ENCODE measurements around the gene FAM120C. TPM values are rescaled to one million over a fixed set of nuclear protein-coding genes. Genes with fewer than 3 reads are reported as not detected.

The FAM120C gene
- total RNA-seq, 2 donors from 2014 or later, result 3.6 to 4.4 TPM

GRCh38 chrX:54134269-54134668 lies 48.8 kb downstream of the FAM120C start:
- H3K27ac ChIP-seq, result no peak overlapping the region
- TF ChIP-seq, protein P1, sequence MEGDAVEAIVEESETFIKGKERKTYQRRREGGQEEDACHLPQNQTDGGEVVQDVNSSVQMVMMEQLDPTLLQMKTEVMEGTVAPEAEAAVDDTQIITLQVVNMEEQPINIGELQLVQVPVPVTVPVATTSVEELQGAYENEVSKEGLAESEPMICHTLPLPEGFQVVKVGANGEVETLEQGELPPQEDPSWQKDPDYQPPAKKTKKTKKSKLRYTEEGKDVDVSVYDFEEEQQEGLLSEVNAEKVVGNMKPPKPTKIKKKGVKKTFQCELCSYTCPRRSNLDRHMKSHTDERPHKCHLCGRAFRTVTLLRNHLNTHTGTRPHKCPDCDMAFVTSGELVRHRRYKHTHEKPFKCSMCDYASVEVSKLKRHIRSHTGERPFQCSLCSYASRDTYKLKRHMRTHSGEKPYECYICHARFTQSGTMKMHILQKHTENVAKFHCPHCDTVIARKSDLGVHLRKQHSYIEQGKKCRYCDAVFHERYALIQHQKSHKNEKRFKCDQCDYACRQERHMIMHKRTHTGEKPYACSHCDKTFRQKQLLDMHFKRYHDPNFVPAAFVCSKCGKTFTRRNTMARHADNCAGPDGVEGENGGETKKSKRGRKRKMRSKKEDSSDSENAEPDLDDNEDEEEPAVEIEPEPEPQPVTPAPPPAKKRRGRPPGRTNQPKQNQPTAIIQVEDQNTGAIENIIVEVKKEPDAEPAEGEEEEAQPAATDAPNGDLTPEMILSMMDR (IDR thresholded peaks at IDR 0.05), result no peak
- intact Hi-C loops (cut with DNase I), result no loop called here
- H3K4me3 ChIP-seq, result no peak overlapping the region
- no peak for DNase-seq
- no peak overlapping the region for H3K9ac ChIP-seq (ENCODE audit: low read depth in 2 of 2, low read length in 2 of 2)
- no peaks in the 10 kb centered on the region for H3K9me3 ChIP-seq
- H3K4me1 ChIP-seq, result no peaks in the 10 kb centered on the region
- no peaks in the 10 kb centered on the region for H3K27me3 ChIP-seq
- H3K36me3 ChIP-seq, result no peaks in the 10 kb centered on the region

DNA sequence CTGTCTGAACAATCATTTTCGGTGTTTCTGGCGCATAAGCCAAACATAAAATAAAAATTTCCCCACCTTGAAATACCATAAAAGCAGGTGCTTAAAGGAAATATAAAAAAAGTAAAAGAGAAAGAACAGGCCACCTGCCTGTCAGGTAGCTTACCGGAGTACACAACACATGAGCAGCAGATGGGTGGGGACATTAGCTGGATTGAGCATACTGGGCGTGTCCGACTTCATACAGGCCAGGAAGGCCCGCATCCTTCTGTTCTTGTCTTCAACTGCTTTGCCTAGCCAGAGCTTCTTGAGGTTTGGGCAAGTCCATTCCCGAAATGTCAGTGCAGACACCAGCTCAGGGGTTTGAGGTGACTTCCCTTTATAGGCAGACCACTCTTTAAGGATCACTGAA lies 66.7 kb downstream of the FAM120C start:
- DNase-seq, result no peak
- H3K27me3 ChIP-seq, result no peaks in the 10 kb centered on the region

GRCh38 chrX:54093571-54093970 lies 89.5 kb downstream of the FAM120C start:
- Histone ChIP-seq H3K36me3 (no peaks in the 10 kb centered on the region), H3K9me3 (no peaks in the 10 kb centered on the region), H3K27ac (no peak overlapping the region), H3K4me3 (no peak overlapping the region), H3K4me1 (no peaks in the 10 kb centered on the region), H3K27me3 (no peaks in the 10 kb centered on the region), H3K9ac (ENCODE audit: low read depth in 2 of 2, low read length in 2 of 2) (no peak overlapping the region)
- TF ChIP-seq, protein P1 (IDR thresholded peaks at IDR 0.05), result no peak
- no peak for DNase-seq
- intact Hi-C loops (cut with DNase I), result no loop called here

More for the DNA sequence above, 66.7 kb downstream of the FAM120C start:
- Histone ChIP-seq H3K27ac (no peak overlapping the region), H3K9ac (ENCODE audit: low read depth in 2 of 2, low read length in 2 of 2) (no peak overlapping the region), H3K4me1 (no peaks in the 10 kb centered on the region), H3K4me3 (no peak overlapping the region), H3K36me3 (no peaks in the 10 kb centered on the region), H3K9me3 (no peaks in the 10 kb centered on the region)
- intact Hi-C loops (cut with DNase I), result no loop called here
- TF ChIP-seq, protein P1 (IDR thresholded peaks at IDR 0.05), result no peak

DNA sequence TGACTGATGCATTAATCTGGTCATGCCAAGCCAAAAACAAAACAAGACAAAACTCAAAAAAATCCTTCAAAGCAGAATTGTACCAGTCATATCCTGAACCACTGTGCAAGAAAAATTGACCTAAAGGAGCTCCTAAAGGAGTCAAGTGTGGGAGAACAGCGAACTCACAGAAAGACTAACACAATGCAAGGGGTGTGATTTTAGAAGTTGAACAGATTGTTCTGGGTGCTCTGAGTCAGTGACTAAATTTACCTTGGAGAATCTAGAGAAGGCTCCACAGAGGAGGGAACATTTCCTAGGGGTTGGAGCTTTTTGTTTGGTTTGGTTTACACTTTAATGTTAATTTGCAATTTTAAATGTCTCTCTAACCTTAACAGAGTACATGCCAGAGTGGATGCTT lies 89.9 kb downstream of the FAM120C start:
- Histone ChIP-seq H3K9ac (ENCODE audit: low read depth in 2 of 2, low read length in 2 of 2) (no peak overlapping the region), H3K27ac (no peak overlapping the region), H3K4me3 (no peak overlapping the region), H3K36me3 (no peaks in the 10 kb centered on the region), H3K9me3 (no peaks in the 10 kb centered on the region), H3K4me1 (no peaks in the 10 kb centered on the region), H3K27me3 (no peaks in the 10 kb centered on the region)
- DNase-seq, result no peak
- intact Hi-C loops (cut with DNase I), result no loop called here
- TF ChIP-seq, protein P1 (IDR thresholded peaks at IDR 0.05), result no peak

- Histone ChIP-seq H3K4me1 (no peaks in the 10 kb centered on the region), H3K27ac (no peak overlapping the region), H3K27me3 (no peaks in the 10 kb centered on the region), H3K9ac (ENCODE audit: low read depth in 2 of 2, low read length in 2 of 2) (no peak overlapping the region), H3K36me3 (no peaks in the 10 kb centered on the region), H3K9me3 (no peaks in the 10 kb centered on the region), H3K4me3 (no peak overlapping the region)
- TF ChIP-seq, protein P1 (IDR thresholded peaks at IDR 0.05), result no peak
- intact Hi-C loops (cut with DNase I), result no loop called here
- DNase-seq, result no peak
Measured at GRCh38 chrX:54090880-54091279, 92.2 kb downstream of the FAM120C start.

DNA sequence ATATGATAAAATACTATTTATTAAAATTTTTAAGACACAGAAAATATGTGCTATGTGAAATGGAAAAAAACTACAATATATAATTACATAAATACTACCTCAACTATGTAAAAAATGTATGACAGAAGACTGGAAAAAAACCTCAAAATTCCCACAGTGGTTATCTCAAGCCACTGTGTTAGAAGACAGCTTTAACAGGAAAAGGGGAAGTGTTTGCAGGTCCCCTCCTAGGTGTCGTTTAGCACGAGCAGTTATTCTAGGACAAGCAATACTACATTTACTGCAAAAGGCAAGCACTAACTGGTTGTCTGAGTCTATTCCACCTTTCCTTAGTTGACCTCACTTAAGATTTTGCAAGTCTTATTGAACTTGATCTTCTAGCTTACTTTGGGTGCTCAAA lies 93.9 kb downstream of the FAM120C start:
- intact Hi-C loops (cut with DNase I), result no loop called here
- DNase-seq, result no peak
- Histone ChIP-seq H3K27ac (no peak overlapping the region), H3K4me1 (no peaks in the 10 kb centered on the region), H3K4me3 (no peak overlapping the region), H3K9ac (ENCODE audit: low read depth in 2 of 2, low read length in 2 of 2) (no peak overlapping the region), H3K36me3 (no peaks in the 10 kb centered on the region), H3K27me3 (no peaks in the 10 kb centered on the region), H3K9me3 (no peaks in the 10 kb centered on the region)
- TF ChIP-seq, protein P1 (IDR thresholded peaks at IDR 0.05), result no peak

All from colonic mucosa (tissue), 4 donors.